ENCODE measurements around the gene PCDH7.

The PCDH7 gene

DNA sequence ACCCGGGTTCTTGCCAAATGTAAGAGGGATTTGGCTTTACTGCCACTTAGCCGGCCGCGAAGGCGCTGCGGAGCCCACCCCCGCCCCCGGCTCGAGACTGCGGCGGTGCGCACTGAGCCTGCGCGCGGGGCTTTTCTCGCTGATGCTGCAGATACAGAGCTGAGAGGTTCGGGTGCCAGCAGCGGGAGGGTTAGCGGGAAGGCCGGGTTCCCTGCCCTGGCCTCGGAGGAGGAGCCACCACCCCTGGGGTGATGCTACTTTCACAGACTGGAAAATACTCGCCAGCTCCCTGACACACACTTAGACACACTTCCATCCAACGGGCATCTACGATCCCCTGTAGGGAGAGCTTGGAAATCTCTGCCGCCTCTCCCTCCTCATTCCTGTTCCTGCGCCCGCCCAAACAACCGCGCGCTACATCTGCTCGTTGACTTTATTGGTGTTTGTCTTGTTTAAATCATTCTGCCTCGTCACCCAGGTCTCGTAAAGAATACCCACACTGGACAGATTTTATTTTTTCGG, 2.1 kb upstream of the PCDH7 start (continued):
- TF ChIP-seq, protein P1, sequence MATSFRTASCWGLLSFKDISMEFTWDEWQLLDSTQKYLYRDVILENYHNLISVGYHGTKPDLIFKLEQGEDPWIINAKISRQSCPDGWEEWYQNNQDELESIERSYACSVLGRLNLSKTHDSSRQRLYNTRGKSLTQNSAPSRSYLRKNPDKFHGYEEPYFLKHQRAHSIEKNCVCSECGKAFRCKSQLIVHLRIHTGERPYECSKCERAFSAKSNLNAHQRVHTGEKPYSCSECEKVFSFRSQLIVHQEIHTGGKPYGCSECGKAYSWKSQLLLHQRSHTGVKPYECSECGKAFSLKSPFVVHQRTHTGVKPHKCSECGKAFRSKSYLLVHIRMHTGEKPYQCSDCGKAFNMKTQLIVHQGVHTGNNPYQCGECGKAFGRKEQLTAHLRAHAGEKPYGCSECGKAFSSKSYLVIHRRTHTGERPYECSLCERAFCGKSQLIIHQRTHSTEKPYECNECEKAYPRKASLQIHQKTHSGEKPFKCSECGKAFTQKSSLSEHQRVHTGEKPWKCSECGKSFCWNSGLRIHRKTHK (tag by site-specific recombination; IDR thresholded peaks at IDR 0.05) = no peak
- TF ChIP-seq YY1 (tag by site-specific recombination; IDR thresholded peaks at IDR 0.05) = no peak
- no peak for TF ChIP-seq ZNF560 (tag by site-specific recombination; IDR thresholded peaks at IDR 0.05; ENCODE audit: borderline replicate concordance)
- no peak for TF ChIP-seq ZNF510 (tag by site-specific recombination; IDR thresholded peaks at IDR 0.05; ENCODE audit: insufficient replicate concordance)
- TF ChIP-seq, protein P2, sequence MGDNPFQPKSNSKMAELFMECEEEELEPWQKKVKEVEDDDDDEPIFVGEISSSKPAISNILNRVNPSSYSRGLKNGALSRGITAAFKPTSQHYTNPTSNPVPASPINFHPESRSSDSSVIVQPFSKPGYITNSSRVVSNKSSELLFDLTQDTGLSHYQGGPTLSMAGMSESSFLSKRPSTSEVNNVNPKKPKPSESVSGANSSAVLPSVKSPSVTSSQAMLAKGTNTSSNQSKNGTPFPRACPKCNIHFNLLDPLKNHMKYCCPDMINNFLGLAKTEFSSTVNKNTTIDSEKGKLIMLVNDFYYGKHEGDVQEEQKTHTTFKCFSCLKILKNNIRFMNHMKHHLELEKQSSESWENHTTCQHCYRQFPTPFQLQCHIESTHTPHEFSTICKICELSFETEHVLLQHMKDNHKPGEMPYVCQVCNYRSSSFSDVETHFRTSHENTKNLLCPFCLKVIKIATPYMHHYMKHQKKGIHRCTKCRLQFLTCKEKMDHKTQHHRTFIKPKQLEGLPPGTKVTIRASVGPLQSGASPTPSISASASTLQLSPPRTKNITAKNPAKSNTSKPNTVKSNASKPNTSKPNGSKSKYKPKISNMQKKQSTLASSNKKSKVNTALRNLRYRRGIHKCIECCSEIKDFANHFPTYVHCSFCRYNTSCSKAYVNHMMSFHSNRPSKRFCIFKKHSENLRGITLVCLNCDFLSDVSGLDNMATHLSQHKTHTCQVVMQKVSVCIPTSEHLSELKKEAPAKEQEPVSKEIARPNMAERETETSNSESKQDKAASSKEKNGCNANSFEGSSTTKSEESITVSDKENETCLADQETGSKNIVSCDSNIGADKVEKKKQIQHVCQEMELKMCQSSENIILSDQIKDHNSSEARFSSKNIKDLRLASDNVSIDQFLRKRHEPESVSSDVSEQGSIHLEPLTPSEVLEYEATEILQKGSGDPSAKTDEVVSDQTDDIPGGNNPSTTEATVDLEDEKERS (tag by site-specific recombination; IDR thresholded peaks at IDR 0.05) = no peak
- TF ChIP-seq ZNF404 (tag by site-specific recombination; IDR thresholded peaks at IDR 0.05) = no peak
- TF ChIP-seq ZNF707 (tag by site-specific recombination; IDR thresholded peaks at IDR 0.05) = no peak
- no peak; the same call in 1 of the 2 replicates for TF ChIP-seq ZNF394 (tag by site-specific recombination; IDR thresholded peaks at IDR 0.05; ENCODE audit: borderline replicate concordance)
- no peak for TF ChIP-seq RBAK (tag by site-specific recombination; IDR thresholded peaks at IDR 0.05)
- TF ChIP-seq ZNF837 (tag by site-specific recombination; IDR thresholded peaks at IDR 0.05) = no peak; the same call in 1 of the 2 replicates
- no peak for TF ChIP-seq ZSCAN16 (tag by site-specific recombination; IDR thresholded peaks at IDR 0.05)
- no peak for TF ChIP-seq ZNF155 (tag by site-specific recombination; IDR thresholded peaks at IDR 0.05)
- peak; percentile 34; the same call in 1 of the 2 replicates for TF ChIP-seq ZBTB8A (tag by site-specific recombination; IDR thresholded peaks at IDR 0.05)
- TF ChIP-seq ZNF513 (tag by site-specific recombination; IDR thresholded peaks at IDR 0.05) = no peak
- TF ChIP-seq PRDM1 (tag by site-specific recombination; IDR thresholded peaks at IDR 0.05) = no peak
- no peak for TF ChIP-seq ZNF677 (tag by site-specific recombination; IDR thresholded peaks at IDR 0.05)
- TF ChIP-seq ZNF610 (tag by site-specific recombination; IDR thresholded peaks at IDR 0.05; ENCODE audit: borderline replicate concordance) = no peak
- TF ChIP-seq MEIS1 (CRISPR knock-in tag; IDR thresholded peaks at IDR 0.05; ENCODE audit: borderline replicate concordance) = no peak
- TF ChIP-seq ZNF621 (tag by site-specific recombination; IDR thresholded peaks at IDR 0.05) = no peak
- TF ChIP-seq, protein P3, sequence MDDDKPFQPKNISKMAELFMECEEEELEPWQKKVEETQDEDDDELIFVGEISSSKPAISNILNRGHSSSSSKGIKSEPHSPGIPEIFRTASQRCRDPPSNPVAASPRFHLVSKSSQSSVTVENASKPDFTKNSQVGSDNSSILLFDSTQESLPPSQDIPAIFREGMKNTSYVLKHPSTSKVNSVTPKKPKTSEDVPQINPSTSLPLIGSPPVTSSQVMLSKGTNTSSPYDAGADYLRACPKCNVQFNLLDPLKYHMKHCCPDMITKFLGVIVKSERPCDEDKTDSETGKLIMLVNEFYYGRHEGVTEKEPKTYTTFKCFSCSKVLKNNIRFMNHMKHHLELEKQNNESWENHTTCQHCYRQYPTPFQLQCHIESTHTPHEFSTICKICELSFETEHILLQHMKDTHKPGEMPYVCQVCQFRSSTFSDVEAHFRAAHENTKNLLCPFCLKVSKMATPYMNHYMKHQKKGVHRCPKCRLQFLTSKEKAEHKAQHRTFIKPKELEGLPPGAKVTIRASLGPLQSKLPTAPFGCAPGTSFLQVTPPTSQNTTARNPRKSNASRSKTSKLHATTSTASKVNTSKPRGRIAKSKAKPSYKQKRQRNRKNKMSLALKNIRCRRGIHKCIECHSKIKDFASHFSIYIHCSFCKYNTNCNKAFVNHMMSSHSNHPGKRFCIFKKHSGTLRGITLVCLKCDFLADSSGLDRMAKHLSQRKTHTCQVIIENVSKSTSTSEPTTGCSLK (tag by site-specific recombination; IDR thresholded peaks at IDR 0.05) = no peak
- TF ChIP-seq ZNF544 (tag by site-specific recombination; IDR thresholded peaks at IDR 0.05) = no peak
- peak; percentile 94 for TF ChIP-seq ZNF341 (tag by site-specific recombination; IDR thresholded peaks at IDR 0.05; ENCODE audit: low read depth)
- TF ChIP-seq, protein P4, sequence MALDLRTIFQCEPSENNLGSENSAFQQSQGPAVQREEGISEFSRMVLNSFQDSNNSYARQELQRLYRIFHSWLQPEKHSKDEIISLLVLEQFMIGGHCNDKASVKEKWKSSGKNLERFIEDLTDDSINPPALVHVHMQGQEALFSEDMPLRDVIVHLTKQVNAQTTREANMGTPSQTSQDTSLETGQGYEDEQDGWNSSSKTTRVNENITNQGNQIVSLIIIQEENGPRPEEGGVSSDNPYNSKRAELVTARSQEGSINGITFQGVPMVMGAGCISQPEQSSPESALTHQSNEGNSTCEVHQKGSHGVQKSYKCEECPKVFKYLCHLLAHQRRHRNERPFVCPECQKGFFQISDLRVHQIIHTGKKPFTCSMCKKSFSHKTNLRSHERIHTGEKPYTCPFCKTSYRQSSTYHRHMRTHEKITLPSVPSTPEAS (tag by site-specific recombination; IDR thresholded peaks at IDR 0.05) = no peak
- TF ChIP-seq ZNF174 (tag by site-specific recombination; IDR thresholded peaks at IDR 0.05) = no peak
- TF ChIP-seq KLF1 (tag by site-specific recombination; IDR thresholded peaks at IDR 0.05) = no peak
- TF ChIP-seq ZNF549 (tag by site-specific recombination; IDR thresholded peaks at IDR 0.05) = no peak
- TF ChIP-seq MZF1 (tag by site-specific recombination; IDR thresholded peaks at IDR 0.05; ENCODE audit: borderline replicate concordance) = 0 out of 2 replicates have a peak, but pooled peaks have one; percentile 11
- TF ChIP-seq PRDM6 (tag by site-specific recombination; IDR thresholded peaks at IDR 0.05) = peak; percentile 88
- no peak for TF ChIP-seq ZNF223 (tag by site-specific recombination; IDR thresholded peaks at IDR 0.05)
- no peak; the same call in 1 of the 2 replicates for TF ChIP-seq ZNF184 (tag by site-specific recombination; IDR thresholded peaks at IDR 0.05)

All from HEK293 (cell line).